ENCODE data around the gene NDUFV1.
"Not testable (repeated sequence)": the region's sequence is repeated elsewhere in the genome, so short reads cannot be mapped to it uniquely, and the experiment has no call there.

Gene NDUFV1

GRCh38 chr11:67659651-67660165 is 53.0 kb downstream of the NDUFV1 start:
- DNase-seq, result not testable (repeated sequence)

GRCh38 chr11:67660752-67661151 is 54.0 kb downstream of the NDUFV1 start:
- DNase-seq, result not testable (repeated sequence)
